OCI-LY1 (cell line): Measurements from ENCODE around the gene ROR2.

Experiments used
- CTCF ChIP-seq: fragments of 200-600 bp; sonication (generic), shearing (Covaris generic); IDR thresholded peaks from 2 replicates; pipeline ENCODE4 v1.5.1; 2017; ENCODE audit warnings: mild to moderate bottlenecking, antibody characterized with exemption, low read length, moderate library complexity, mixed read lengths
- EZH2 ChIP-seq: fragments of 200-600 bp; sonication (generic), shearing (Covaris generic); IDR thresholded peaks from 2 replicates; pipeline ENCODE4 v1.8.0; 2017; ENCODE audit warnings: borderline replicate concordance, mixed run types, mild to moderate bottlenecking, antibody characterized with exemption, low read length, moderate library complexity, mixed read lengths

- no peak for TF ChIP-seq CTCF
- no peak for TF ChIP-seq EZH2
Observed at GRCh38 chr9:91855196-91855595, 94.8 kb downstream of the ROR2 start.
